Osteoblast (primary cell): ENCODE measurements around the gene KRTAP4-12. TPM values are rescaled to one million over a fixed set of nuclear protein-coding genes. Genes with fewer than 3 reads are reported as not detected.
A peak's percentile ranks its signal among the peaks of the same experiment; 100 is the strongest.

ENCODE experiments used
- DNase-seq: peaks from one replicate; pipeline ENCODE4 v3.0.0; 2011; ENCODE audit warnings: low spot score, mixed read lengths; ENCODE audit not compliant: insufficient read length; ENCODE audit errors: missing footprints
- H2AFZ ChIP-seq: 2 replicates; pipeline ENCODE4 v1.6.0; 2011; ENCODE audit warnings: mild to moderate bottlenecking, low read length
- H3K27ac ChIP-seq: 2 replicates; pipeline ENCODE4 v1.5.1; 2011; ENCODE audit warnings: mild to moderate bottlenecking, low read depth, low read length, moderate library complexity
- H3K27me3 ChIP-seq: 2 replicates; pipeline ENCODE4 v1.6.0; 2012; ENCODE audit warnings: mild to moderate bottlenecking, control low read depth, inconsistent platforms, low read length, moderate library complexity; ENCODE audit not compliant: insufficient read depth
- H3K36me3 ChIP-seq: 2 replicates; pipeline ENCODE4 v1.5.1; 2011; ENCODE audit warnings: mild to moderate bottlenecking, low read length, control low read depth, moderate library complexity; ENCODE audit not compliant: insufficient read depth
- H3K4me1 ChIP-seq: 2 replicates; pipeline ENCODE4 v1.5.1; 2011; ENCODE audit warnings: mild to moderate bottlenecking, low read length, control low read depth, moderate library complexity; ENCODE audit not compliant: insufficient read depth
- H3K4me2 ChIP-seq: 2 replicates; pipeline ENCODE4 v1.6.0; 2011; ENCODE audit warnings: mild to moderate bottlenecking, low read length; ENCODE audit not compliant: insufficient read depth
- H3K4me3 ChIP-seq: fragments of 200-600 bp; sonication (generic); 3 replicates; pipeline ENCODE4 v1.5.1; 2012; ENCODE audit warnings: mild to moderate bottlenecking, low read length, inconsistent platforms; ENCODE audit not compliant: insufficient read depth
- H3K79me2 ChIP-seq: 2 replicates; pipeline ENCODE4 v1.6.0; 2012; ENCODE audit warnings: mild to moderate bottlenecking, low read length, control low read depth, inconsistent platforms; ENCODE audit not compliant: insufficient read depth
- H3K9me3 ChIP-seq: 2 replicates; pipeline ENCODE4 v1.5.1; 2011; ENCODE audit warnings: low read depth, low read length, control low read depth
- H4K20me1 ChIP-seq: 2 replicates; pipeline ENCODE4 v1.6.0; 2012; ENCODE audit warnings: mild to moderate bottlenecking, low read length, control low read depth; ENCODE audit not compliant: insufficient read depth
- total RNA-seq: library from RNA; depleted of rRNA; stranded (reverse); fragments of >200 nt; gene quantifications from 2 replicates; pipeline ENCODE4 v1.2.3, GENCODE V29; 2012
- TF ChIP-seq, protein P1 (sequence below): IDR thresholded peaks from 2 replicates; pipeline ENCODE4 v1.5.1; 2011; ENCODE audit warnings: mild to moderate bottlenecking, low read depth, low read length, moderate library complexity; ENCODE audit errors: extremely low read depth

KRTAP4-12 gene
- total RNA-seq, 1 donor: not detected

DNA sequence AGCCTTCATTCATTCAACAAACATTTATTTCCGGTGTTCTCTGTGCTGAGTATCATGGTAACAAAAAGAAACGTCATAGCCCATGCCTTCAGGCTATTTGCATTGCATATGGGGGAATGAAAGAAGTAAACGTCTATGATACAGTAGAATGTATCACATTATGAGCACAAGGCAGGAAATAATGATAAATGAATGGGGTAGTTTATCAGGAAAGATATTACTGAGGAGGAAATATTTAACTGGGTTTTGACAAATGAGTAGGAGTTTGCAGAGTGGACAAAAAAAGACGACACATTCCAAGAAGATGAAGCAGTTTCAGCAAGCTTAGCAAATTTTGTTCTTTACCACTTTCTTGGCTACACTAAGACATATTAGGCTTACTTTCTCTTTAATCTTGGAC, 41.4 kb downstream of the KRTAP4-12 start:
- Histone ChIP-seq H2AFZ (no peak overlapping the region), H3K4me3 (no peak overlapping the region), H3K4me2 (no peak overlapping the region), H3K79me2 (no peaks in the 10 kb centered on the region), H4K20me1 (no peaks in the 10 kb centered on the region), H3K27me3 (no peaks in the 10 kb centered on the region), H3K36me3 (no peaks in the 10 kb centered on the region), H3K27ac (peak overlapping the region; percentile 3), H3K4me1 (peaks cover 11% of the 10 kb centered on the region), H3K9me3 (no peaks in the 10 kb centered on the region)
- TF ChIP-seq, protein P1, sequence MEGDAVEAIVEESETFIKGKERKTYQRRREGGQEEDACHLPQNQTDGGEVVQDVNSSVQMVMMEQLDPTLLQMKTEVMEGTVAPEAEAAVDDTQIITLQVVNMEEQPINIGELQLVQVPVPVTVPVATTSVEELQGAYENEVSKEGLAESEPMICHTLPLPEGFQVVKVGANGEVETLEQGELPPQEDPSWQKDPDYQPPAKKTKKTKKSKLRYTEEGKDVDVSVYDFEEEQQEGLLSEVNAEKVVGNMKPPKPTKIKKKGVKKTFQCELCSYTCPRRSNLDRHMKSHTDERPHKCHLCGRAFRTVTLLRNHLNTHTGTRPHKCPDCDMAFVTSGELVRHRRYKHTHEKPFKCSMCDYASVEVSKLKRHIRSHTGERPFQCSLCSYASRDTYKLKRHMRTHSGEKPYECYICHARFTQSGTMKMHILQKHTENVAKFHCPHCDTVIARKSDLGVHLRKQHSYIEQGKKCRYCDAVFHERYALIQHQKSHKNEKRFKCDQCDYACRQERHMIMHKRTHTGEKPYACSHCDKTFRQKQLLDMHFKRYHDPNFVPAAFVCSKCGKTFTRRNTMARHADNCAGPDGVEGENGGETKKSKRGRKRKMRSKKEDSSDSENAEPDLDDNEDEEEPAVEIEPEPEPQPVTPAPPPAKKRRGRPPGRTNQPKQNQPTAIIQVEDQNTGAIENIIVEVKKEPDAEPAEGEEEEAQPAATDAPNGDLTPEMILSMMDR: no peak
- DNase-seq: no peak

DNA sequence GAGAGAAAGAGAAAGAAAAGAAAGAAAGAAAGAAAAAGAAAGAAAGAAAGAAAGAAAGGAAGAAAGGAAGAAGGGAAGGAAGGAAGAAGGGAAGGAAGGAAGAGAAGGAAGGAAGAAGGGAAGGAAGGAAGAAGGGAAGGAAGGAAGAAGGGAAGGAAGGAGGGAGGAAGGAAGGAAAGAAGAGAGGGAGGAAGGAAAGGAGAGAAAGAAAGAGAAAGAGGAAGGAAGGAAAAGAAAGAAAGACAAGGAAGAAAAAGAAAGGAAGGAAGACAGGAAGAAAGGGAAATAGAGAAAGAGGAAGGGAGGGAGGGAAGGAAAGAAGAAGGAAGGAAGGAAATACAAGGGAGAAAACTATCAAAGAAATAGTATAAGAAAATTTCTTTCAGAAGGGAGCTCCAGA, 47.2 kb downstream of the KRTAP4-12 start:
- no peaks in the 10 kb centered on the region for H4K20me1 ChIP-seq
- H3K4me3 ChIP-seq: no peak overlapping the region
- no peaks in the 10 kb centered on the region for H3K27me3 ChIP-seq
- TF ChIP-seq, protein P1: no peak
- H3K9me3 ChIP-seq: no peaks in the 10 kb centered on the region
- H3K4me1 ChIP-seq: peaks cover 3% of the 10 kb centered on the region
- H3K4me2 ChIP-seq: no peak overlapping the region
- H2AFZ ChIP-seq: no peak overlapping the region
- no peak for DNase-seq
- H3K79me2 ChIP-seq: no peaks in the 10 kb centered on the region
- H3K36me3 ChIP-seq: no peaks in the 10 kb centered on the region
- H3K27ac ChIP-seq: no peak overlapping the region

DNA sequence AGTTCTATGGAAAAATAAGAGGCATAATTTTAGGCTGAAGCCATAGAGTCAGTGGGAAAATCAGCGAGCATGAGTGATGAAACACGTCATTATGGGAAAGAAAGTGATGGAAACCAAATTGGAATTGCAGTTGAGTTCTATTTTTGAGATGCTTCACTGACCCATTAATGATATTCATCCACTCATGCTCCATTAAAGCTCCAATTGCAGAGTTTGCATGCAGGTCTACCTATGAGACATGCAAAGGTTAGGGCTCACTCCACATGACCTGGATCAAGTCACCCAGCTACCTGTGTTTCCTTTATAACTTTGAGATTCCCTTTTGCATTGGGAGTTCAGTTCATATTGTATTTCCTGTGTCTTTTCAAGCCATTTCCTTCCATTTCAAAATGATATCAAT, 50.3 kb downstream of the KRTAP4-12 start:
- DNase-seq: no peak
- H2AFZ ChIP-seq: no peak overlapping the region
- TF ChIP-seq, protein P1: no peak

More for the DNA sequence above, 50.3 kb downstream of the KRTAP4-12 start:
- no peak overlapping the region for H3K4me3 ChIP-seq
- H3K27ac ChIP-seq: no peak overlapping the region
- H4K20me1 ChIP-seq: no peaks in the 10 kb centered on the region
- no peaks in the 10 kb centered on the region for H3K27me3 ChIP-seq
- no peaks in the 10 kb centered on the region for H3K9me3 ChIP-seq
- H3K4me2 ChIP-seq: no peak overlapping the region
- peaks cover 3% of the 10 kb centered on the region for H3K4me1 ChIP-seq
- no peaks in the 10 kb centered on the region for H3K79me2 ChIP-seq
- H3K36me3 ChIP-seq: no peaks in the 10 kb centered on the region

Other genes starting within 250 kb of the KRTAP4-12 start
- gene KRT20, start 238.9 kb downstream of the KRTAP4-12 start, total RNA-seq: not detected in 2 replicates
- gene KRT23, start 186.5 kb downstream of the KRTAP4-12 start, total RNA-seq: 0.36 and 0.59 TPM in 2 replicates
- 0.36 TPM in 1 of 2 replicates, not detected in the other for gene KRT39, start 157.2 kb downstream of the KRTAP4-12 start, total RNA-seq
- under 0.01 TPM in 1 of 2 replicates, not detected in the other for gene KRT40, start 139.9 kb downstream of the KRTAP4-12 start, total RNA-seq
- not detected in 2 replicates for gene KRTAP3-3, start 130.0 kb downstream of the KRTAP4-12 start, total RNA-seq
- gene KRTAP3-2, start 124.3 kb downstream of the KRTAP4-12 start, total RNA-seq: not detected in 2 replicates
- gene KRTAP3-1, start 115.1 kb downstream of the KRTAP4-12 start, total RNA-seq: not detected in 2 replicates
- gene KRTAP1-5, start 97.0 kb downstream of the KRTAP4-12 start, total RNA-seq: 25.0 and 31.8 TPM in 2 replicates
- gene KRTAP1-4, start 94.0 kb downstream of the KRTAP4-12 start, total RNA-seq: not detected in 2 replicates
- gene KRTAP1-3, start 89.3 kb downstream of the KRTAP4-12 start, total RNA-seq: not detected in 2 replicates
- 2.2 and 2.4 TPM in 2 replicates for gene KRTAP1-1, start 82.7 kb downstream of the KRTAP4-12 start, total RNA-seq
- not detected in 2 replicates for gene KRTAP2-1, start 76.9 kb downstream of the KRTAP4-12 start, total RNA-seq
- gene KRTAP2-2, start 69.0 kb downstream of the KRTAP4-12 start, total RNA-seq: not detected in 2 replicates
- gene KRTAP2-3, start 64.1 kb downstream of the KRTAP4-12 start, total RNA-seq: 0.29 TPM in 1 of 2 replicates, not detected in the other
- not detected in 2 replicates for gene KRTAP2-4, start 58.3 kb downstream of the KRTAP4-12 start, total RNA-seq
- gene KRTAP4-7, start 40.0 kb downstream of the KRTAP4-12 start, total RNA-seq: under 0.01 and 0.72 TPM in 2 replicates
- not detected in 2 replicates for gene KRTAP4-8, start 26.0 kb downstream of the KRTAP4-12 start, total RNA-seq
- not detected in 2 replicates for gene KRTAP4-16, start 22.0 kb downstream of the KRTAP4-12 start, total RNA-seq
- gene KRTAP4-9, start 18.8 kb downstream of the KRTAP4-12 start, total RNA-seq: not detected in 2 replicates
- not detected in 2 replicates for gene KRTAP4-11, start 5.8 kb downstream of the KRTAP4-12 start, total RNA-seq
- not detected in 2 replicates for gene KRTAP4-6, start 16.4 kb upstream of the KRTAP4-12 start, total RNA-seq
- gene KRTAP4-5, start 25.6 kb upstream of the KRTAP4-12 start, total RNA-seq: not detected in 2 replicates
- gene KRTAP4-4, start 36.6 kb upstream of the KRTAP4-12 start, total RNA-seq: not detected in 2 replicates
- gene KRTAP4-3, start 44.0 kb upstream of the KRTAP4-12 start, total RNA-seq: not detected in 2 replicates
- not detected in 2 replicates for gene KRTAP4-2, start 54.0 kb upstream of the KRTAP4-12 start, total RNA-seq
- not detected in 2 replicates for gene KRTAP4-1, start 60.7 kb upstream of the KRTAP4-12 start, total RNA-seq
- not detected in 2 replicates for gene KRTAP9-1, start 65.7 kb upstream of the KRTAP4-12 start, total RNA-seq
- gene KRTAP9-2, start 102.5 kb upstream of the KRTAP4-12 start, total RNA-seq: not detected in 2 replicates
- not detected in 2 replicates for gene KRTAP9-3, start 108.3 kb upstream of the KRTAP4-12 start, total RNA-seq
- not detected in 2 replicates for gene KRTAP9-8, start 113.8 kb upstream of the KRTAP4-12 start, total RNA-seq
- gene KRTAP9-4, start 125.5 kb upstream of the KRTAP4-12 start, total RNA-seq: not detected in 2 replicates
- gene KRTAP9-9, start 131.2 kb upstream of the KRTAP4-12 start, total RNA-seq: not detected in 2 replicates
- not detected in 2 replicates for gene KRTAP9-6, start 141.2 kb upstream of the KRTAP4-12 start, total RNA-seq
- gene KRTAP9-7, start 151.5 kb upstream of the KRTAP4-12 start, total RNA-seq: not detected in 2 replicates
- gene KRTAP29-1, start 178.7 kb upstream of the KRTAP4-12 start, total RNA-seq: not detected in 2 replicates
- gene KRTAP16-1, start 185.1 kb upstream of the KRTAP4-12 start, total RNA-seq: not detected in 2 replicates
- not detected in 2 replicates for gene KRTAP17-1, start 191.5 kb upstream of the KRTAP4-12 start, total RNA-seq
- gene KRT33A, start 226.6 kb upstream of the KRTAP4-12 start, total RNA-seq: not detected in 2 replicates
- 0.29 and 1.1 TPM in 2 replicates for gene KRT33B, start 245.6 kb upstream of the KRTAP4-12 start, total RNA-seq